Gastroesophageal sphincter (tissue), 3 donors: ENCODE measurements around the gene EPRS1.

Source experiments
- EP300 ChIP-seq: sonication (generic); formaldehyde crosslinking; IDR thresholded peaks from one replicate; pipeline ENCODE4 v1.6.1; 2017; ENCODE audit warnings: antibody characterized with exemption, mild to moderate bottlenecking
- POLR2A ChIP-seq, 2 donors: fragments of 450-650 bp; IDR thresholded peaks; one replicate each; pipeline ENCODE4 v1.6.1; 2017; ENCODE audit warnings: antibody characterized with exemption in 2 of 2, mild to moderate bottlenecking in 2 of 2, moderate library complexity in 1 of 2
- POLR2AphosphoS5 ChIP-seq: sonication (generic); formaldehyde crosslinking; IDR thresholded peaks from one replicate; pipeline ENCODE4 v1.6.1; 2017; ENCODE audit warnings: antibody characterized with exemption
- TF ChIP-seq, protein P1 (sequence below), 4 experiments: fragments of 200-600 bp in 2 of 4; fragments of 450-650 bp in 2 of 4; sonication (generic) in 1 of 4; IDR thresholded peaks; one replicate each; pipeline ENCODE4 v1.5.1; 2017 to 2019; ENCODE audit warnings: antibody characterized with exemption in 4 of 4, mild to moderate bottlenecking in 2 of 4, moderate library complexity in 2 of 4

DNA sequence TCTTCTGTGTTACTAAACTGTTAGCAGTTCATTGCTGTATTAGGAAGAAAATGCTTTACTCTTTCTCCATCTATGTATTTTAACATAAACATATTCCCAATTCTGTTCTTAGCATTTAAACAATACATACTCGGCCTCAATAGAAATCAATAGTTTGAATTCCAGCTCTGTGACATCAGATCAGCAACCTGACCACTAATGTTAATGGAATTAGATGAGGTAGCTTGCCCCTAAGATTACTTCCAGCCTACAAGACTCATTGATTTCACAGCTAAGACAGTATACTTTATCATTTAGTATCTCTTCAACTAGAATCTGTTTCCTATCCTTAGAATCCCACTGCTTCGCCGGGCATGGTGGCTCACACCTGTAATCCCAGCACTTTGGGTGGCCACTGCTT lies 38.9 kb downstream of the EPRS1 start:
- TF ChIP-seq, protein P1, sequence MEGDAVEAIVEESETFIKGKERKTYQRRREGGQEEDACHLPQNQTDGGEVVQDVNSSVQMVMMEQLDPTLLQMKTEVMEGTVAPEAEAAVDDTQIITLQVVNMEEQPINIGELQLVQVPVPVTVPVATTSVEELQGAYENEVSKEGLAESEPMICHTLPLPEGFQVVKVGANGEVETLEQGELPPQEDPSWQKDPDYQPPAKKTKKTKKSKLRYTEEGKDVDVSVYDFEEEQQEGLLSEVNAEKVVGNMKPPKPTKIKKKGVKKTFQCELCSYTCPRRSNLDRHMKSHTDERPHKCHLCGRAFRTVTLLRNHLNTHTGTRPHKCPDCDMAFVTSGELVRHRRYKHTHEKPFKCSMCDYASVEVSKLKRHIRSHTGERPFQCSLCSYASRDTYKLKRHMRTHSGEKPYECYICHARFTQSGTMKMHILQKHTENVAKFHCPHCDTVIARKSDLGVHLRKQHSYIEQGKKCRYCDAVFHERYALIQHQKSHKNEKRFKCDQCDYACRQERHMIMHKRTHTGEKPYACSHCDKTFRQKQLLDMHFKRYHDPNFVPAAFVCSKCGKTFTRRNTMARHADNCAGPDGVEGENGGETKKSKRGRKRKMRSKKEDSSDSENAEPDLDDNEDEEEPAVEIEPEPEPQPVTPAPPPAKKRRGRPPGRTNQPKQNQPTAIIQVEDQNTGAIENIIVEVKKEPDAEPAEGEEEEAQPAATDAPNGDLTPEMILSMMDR (IDR thresholded peaks at IDR 0.05) = no peak
- no peak for TF ChIP-seq POLR2A (IDR thresholded peaks at IDR 0.05)
- no peak for TF ChIP-seq POLR2AphosphoS5
- TF ChIP-seq EP300 = no peak
